H9 (cell line): ENCODE results near the gene ZNF576. TPM values are rescaled to one million over a fixed set of nuclear protein-coding genes. Genes with fewer than 3 reads are reported as not detected.

Experiments used
- DNase-seq: peaks from one replicate; pipeline ENCODE4 v3.0.0-alpha.2; 2017
- H2AFZ ChIP-seq: one replicate; pipeline ENCODE4 v1.6.1; 2013; ENCODE audit warnings: mild to moderate bottlenecking, low read length, control low read depth, moderate library complexity
- H2AK5ac ChIP-seq: 2 replicates; pipeline ENCODE4 v1.6.1; 2013; ENCODE audit warnings: low read length, control low read depth, mixed read lengths; ENCODE audit not compliant: insufficient read length
- H2BK120ac ChIP-seq: one replicate; pipeline ENCODE4 v1.6.1; 2013; ENCODE audit warnings: low read depth, mild to moderate bottlenecking, low read length, control low read depth, inconsistent platforms; ENCODE audit not compliant: poor library complexity, severe bottlenecking
- H2BK12ac ChIP-seq: 2 replicates; pipeline ENCODE4 v1.6.1; 2013; ENCODE audit warnings: low read length, control low read depth, mixed read lengths, low read depth; ENCODE audit not compliant: insufficient read length
- H2BK15ac ChIP-seq: 2 replicates; pipeline ENCODE4 v1.6.1; 2013; ENCODE audit warnings: low read depth, low read length, control low read depth
- H2BK20ac ChIP-seq: one replicate; pipeline ENCODE4 v1.6.1; 2013; ENCODE audit warnings: low read depth, mild to moderate bottlenecking, low read length, control low read depth, inconsistent platforms; ENCODE audit not compliant: poor library complexity, severe bottlenecking
- H2BK5ac ChIP-seq: 2 replicates; pipeline ENCODE4 v1.6.1; 2013; ENCODE audit warnings: low read length, control low read depth, mixed read lengths; ENCODE audit not compliant: insufficient read length
- H3K14ac ChIP-seq: 2 replicates; pipeline ENCODE4 v1.6.1; 2013; ENCODE audit warnings: low read length, control low read depth; ENCODE audit not compliant: insufficient read depth
- H3K18ac ChIP-seq: 2 replicates; pipeline ENCODE4 v1.6.1; 2013; ENCODE audit warnings: low read depth, mild to moderate bottlenecking, mixed read lengths, low read length, control low read depth; ENCODE audit not compliant: insufficient read length
- H3K23ac ChIP-seq: 2 replicates; pipeline ENCODE4 v1.6.1; 2013; ENCODE audit warnings: low read length, control low read depth, mixed read lengths, low read depth; ENCODE audit not compliant: insufficient read length
- H3K23me2 ChIP-seq: 2 replicates; pipeline ENCODE4 v1.6.1; 2013; ENCODE audit warnings: low read depth, mild to moderate bottlenecking, mixed read lengths, low read length, control low read depth; ENCODE audit not compliant: insufficient read length, poor library complexity, severe bottlenecking
- H3K27ac ChIP-seq: 2 replicates; pipeline ENCODE4 v1.5.1; 2013; ENCODE audit warnings: low read length, control low read depth, mixed read lengths, low read depth; ENCODE audit not compliant: insufficient read length
- H3K27me3 ChIP-seq: 2 replicates; pipeline ENCODE4 v1.6.1; 2013; ENCODE audit warnings: low read length, control low read depth, inconsistent platforms; ENCODE audit not compliant: insufficient read depth
- H3K4ac ChIP-seq: 2 replicates; pipeline ENCODE4 v1.6.1; 2013; ENCODE audit warnings: low read depth, mild to moderate bottlenecking, control low read depth, inconsistent platforms, low read length, moderate library complexity
- H3K4me1 ChIP-seq: 2 replicates; pipeline ENCODE4 v1.6.1; 2013; ENCODE audit warnings: low read length, control low read depth, inconsistent platforms; ENCODE audit not compliant: insufficient read depth
- H3K4me2 ChIP-seq: 2 replicates; pipeline ENCODE4 v1.6.1; 2013; ENCODE audit warnings: low read length, control low read depth, mixed read lengths; ENCODE audit not compliant: insufficient read length, insufficient read depth
- H3K56ac ChIP-seq: 2 replicates; pipeline ENCODE4 v1.6.1; 2013; ENCODE audit warnings: low read depth, mild to moderate bottlenecking, mixed read lengths, low read length, control low read depth; ENCODE audit not compliant: insufficient read length
- H3K79me1 ChIP-seq: 2 replicates; pipeline ENCODE4 v1.6.1; 2013; ENCODE audit warnings: low read depth, mild to moderate bottlenecking, moderate library complexity, low read length, control low read depth, inconsistent platforms; ENCODE audit not compliant: insufficient read depth, poor library complexity, severe bottlenecking
- H3K79me2 ChIP-seq: 2 replicates; pipeline ENCODE4 v1.6.1; 2013; ENCODE audit warnings: low read length, control low read depth, inconsistent platforms; ENCODE audit not compliant: insufficient read depth
- H3K9ac ChIP-seq: 2 replicates; pipeline ENCODE4 v1.6.1; 2013; ENCODE audit warnings: low read length, control low read depth, mixed read lengths; ENCODE audit not compliant: insufficient read length; ENCODE audit errors: extremely low read depth
- H3K9me3 ChIP-seq: one replicate; pipeline ENCODE4 v1.6.1; 2013; ENCODE audit warnings: low read depth, low read length, inconsistent platforms; ENCODE audit not compliant: control insufficient read depth
- H3T11ph ChIP-seq: one replicate; pipeline ENCODE4 v1.6.1; 2013; ENCODE audit warnings: mild to moderate bottlenecking, low read length, control low read depth, inconsistent platforms
- H4K20me1 ChIP-seq: one replicate; pipeline ENCODE4 v1.6.1; 2013; ENCODE audit not compliant: control insufficient read depth, insufficient read length, insufficient read depth
- H4K5ac ChIP-seq: 2 replicates; pipeline ENCODE4 v1.6.1; 2013; ENCODE audit warnings: low read depth, mild to moderate bottlenecking, mixed read lengths, low read length, control low read depth; ENCODE audit not compliant: insufficient read length
- H4K8ac ChIP-seq: replicated peaks from 2 replicates; pipeline ENCODE4 v1.6.1; 2013; ENCODE audit warnings: low read length, control low read depth, mixed read lengths, low read depth; ENCODE audit not compliant: insufficient read length
- H4K91ac ChIP-seq: 2 replicates; pipeline ENCODE4 v1.6.1; 2013; ENCODE audit warnings: low read depth, mild to moderate bottlenecking, moderate library complexity, mixed read lengths, low read length, control low read depth; ENCODE audit not compliant: insufficient read length
- H3K27ac Mint-ChIP-seq, 3 experiments: 2 replicates in 2 of 3; 3 replicates in 1 of 3; pipeline ENCODE4 v1.8.0; 2020 to 2021; ENCODE audit warnings: mixed read lengths in 3 of 3, mild to moderate bottlenecking in 1 of 3, moderate library complexity in 1 of 3
- H3K27me3 Mint-ChIP-seq: 2 replicates; pipeline ENCODE4 v1.8.0; 2021; ENCODE audit warnings: low read depth, mild to moderate bottlenecking, moderate library complexity, mixed read lengths
- H3K36me3 Mint-ChIP-seq, 3 experiments: 2 replicates in 2 of 3; 3 replicates in 1 of 3; pipeline ENCODE4 v1.8.0; 2020 to 2021; ENCODE audit warnings: low read depth in 3 of 3, mixed read lengths in 3 of 3; ENCODE audit not compliant: insufficient read depth in 1 of 3
- H3K4me1 Mint-ChIP-seq, 2 experiments: 2 replicates each; pipeline ENCODE4 v1.8.0; 2020; ENCODE audit warnings: mixed read lengths in 2 of 2
- H3K4me3 Mint-ChIP-seq, 2 experiments: 2 replicates in 1 of 2; 3 replicates in 1 of 2; pipeline ENCODE4 v1.8.0; 2020 to 2021; ENCODE audit warnings: mild to moderate bottlenecking in 2 of 2, mixed read lengths in 2 of 2, moderate library complexity in 1 of 2
- H3K9me3 Mint-ChIP-seq, 2 experiments: 2 replicates in 1 of 2; 3 replicates in 1 of 2; pipeline ENCODE4 v1.8.0; 2020; ENCODE audit warnings: mild to moderate bottlenecking in 2 of 2, mixed read lengths in 2 of 2, moderate library complexity in 1 of 2
- CTCF ChIP-seq: fragments of 200-600 bp; sonication (generic); conservative IDR thresholded peaks from 3 replicates; pipeline ENCODE4 v1.8.0; 2021; ENCODE audit warnings: antibody characterized with exemption, mild to moderate bottlenecking
- WGBS: extraction: QIAGEN DNeasy Blood & Tissue Kit; methylation state at CpG from one replicate; pipeline ENCODE4 v1.1.7; 2013; ENCODE audit warnings: missing lambda C conversion rate, low lambda C conversion rate, mixed read lengths; ENCODE audit not compliant: insufficient read length; ENCODE audit errors: extremely low coverage; 5-methylcytosine and 5-hydroxymethylcytosine counted together
- total RNA-seq: library from RNA; stranded (reverse); gene quantifications from 2 replicates; pipeline ENCODE4 v1.2.1, GENCODE V29; 2021

The ZNF576 gene
- total RNA-seq, 1 experiment from 2014 or later = 19.7 TPM

GRCh38 chr19:43634506-43634871 is 38.1 kb downstream of the ZNF576 start:
- peak overlapping the region; percentile 63 for H3K4me2 ChIP-seq
- H3K9ac ChIP-seq = no peak overlapping the region
- peak; percentile 46 for DNase-seq
- no peak overlapping the region for H3K23ac ChIP-seq
- no peak overlapping the region for H3K56ac ChIP-seq
- no peak overlapping the region for H4K5ac ChIP-seq
- no peak overlapping the region for H2BK5ac ChIP-seq
- Mint-ChIP-seq H3K27me3 (peaks cover 62% of the 10 kb centered on the region), H3K9me3 (peaks cover 0 to 2% of the 10 kb centered on the region in 2 experiments; a peak in 1 of 5 replicates), H3K4me3 (peak overlapping the region; percentile 61 to 88), H3K4me1 (peaks cover 18 to 33% of the 10 kb centered on the region in 2 experiments), H3K27ac (no peak overlapping the region; a peak in 1 of 7 replicates), H3K36me3 (peaks cover 0 to 5% (median 0%) of the 10 kb centered on the region in 3 experiments; a peak in 2 of 7 replicates)
- no peaks in the 10 kb centered on the region for H3K9me3 ChIP-seq
- H3K23me2 ChIP-seq = peaks cover 18% of the 10 kb centered on the region
- H2AFZ ChIP-seq = no peak overlapping the region
- H2BK15ac ChIP-seq = no peak overlapping the region
- no peaks in the 10 kb centered on the region for H3K79me2 ChIP-seq
- H4K91ac ChIP-seq = no peak overlapping the region
- no peak overlapping the region for H4K8ac ChIP-seq
- H3K14ac ChIP-seq = no peak overlapping the region
- H3T11ph ChIP-seq = no peak overlapping the region
- H2BK12ac ChIP-seq = no peak overlapping the region
- no peak for TF ChIP-seq CTCF
- H3K27me3 ChIP-seq = peaks cover 13% of the 10 kb centered on the region; the same call in 1 of the 2 replicates
- H4K20me1 ChIP-seq = no peaks in the 10 kb centered on the region
- H2BK120ac ChIP-seq = no peak overlapping the region
- H3K18ac ChIP-seq = peak overlapping the region; percentile 25
- H2BK20ac ChIP-seq = no peak overlapping the region
- H3K79me1 ChIP-seq = no peaks in the 10 kb centered on the region
- no peak overlapping the region for H3K27ac ChIP-seq
- peaks cover 3% of the 10 kb centered on the region; the same call in 1 of the 2 replicates for H3K4me1 ChIP-seq
- no CpG with 5 or more reads among the region's 5 CpGs for WGBS
- H2AK5ac ChIP-seq = no peak overlapping the region
- no peak overlapping the region for H3K4ac ChIP-seq
